ENCODE results near the gene AKAP10.

Gene AKAP10

GRCh38 chr17:19992803-19993713, 15.4 kb upstream of the AKAP10 start:
- Histone ChIP-seq H4K20me1 (ENCODE audit: insufficient read depth, low read length) (no peaks in the 10 kb centered on the region), H3K9me3 (ENCODE audit: insufficient read depth, low read length) (no peaks in the 10 kb centered on the region), H3K27me3 (ENCODE audit: low read depth, low read length) (no peaks in the 10 kb centered on the region), H3K79me2 (ENCODE audit: low read length) (no peaks in the 10 kb centered on the region), H3K9ac (ENCODE audit: low read length) (no peak overlapping the region), H3K4me3 (ENCODE audit: low read length) (peak overlapping the region; percentile 56), H3K27ac (ENCODE audit: low read length) (no peak overlapping the region), H3K4me2 (ENCODE audit: low read length) (peak overlapping the region; percentile 65), H3K36me3 (replicated peaks; ENCODE audit: low read depth, low read length) (no peaks in the 10 kb centered on the region), H3K4me1 (ENCODE audit: low read length) (no peaks in the 10 kb centered on the region), H2AFZ (ENCODE audit: low read depth, low read length) (no peak overlapping the region)
- TF ChIP-seq EZH2phosphoT487 (IDR thresholded peaks at IDR 0.05; ENCODE audit: low read depth) = no peak
- peak; percentile 46 for TF ChIP-seq CTCF (IDR thresholded peaks at IDR 0.05; ENCODE audit: low read depth, low read length)

GRCh38 chr17:19991252-19991885, 13.7 kb upstream of the AKAP10 start:
- TF ChIP-seq EZH2phosphoT487 (IDR thresholded peaks at IDR 0.05; ENCODE audit: low read depth) = no peak
- TF ChIP-seq CTCF (IDR thresholded peaks at IDR 0.05; ENCODE audit: low read depth, low read length) = no peak
- H3K9me3 ChIP-seq (ENCODE audit: insufficient read depth, low read length) = no peaks in the 10 kb centered on the region
- H3K4me1 ChIP-seq (ENCODE audit: low read length) = no peaks in the 10 kb centered on the region
- H3K79me2 ChIP-seq (ENCODE audit: low read length) = no peaks in the 10 kb centered on the region
- H3K36me3 ChIP-seq (replicated peaks; ENCODE audit: low read depth, low read length) = no peaks in the 10 kb centered on the region
- no peak overlapping the region for H3K4me3 ChIP-seq (ENCODE audit: low read length)
- H3K4me2 ChIP-seq (ENCODE audit: low read length) = no peak overlapping the region
- H3K9ac ChIP-seq (ENCODE audit: low read length) = no peak overlapping the region
- H3K27ac ChIP-seq (ENCODE audit: low read length) = no peak overlapping the region
- H4K20me1 ChIP-seq (ENCODE audit: insufficient read depth, low read length) = no peaks in the 10 kb centered on the region
- H3K27me3 ChIP-seq (ENCODE audit: low read depth, low read length) = no peaks in the 10 kb centered on the region
- H2AFZ ChIP-seq (ENCODE audit: low read depth, low read length) = no peak overlapping the region

- no peaks in the 10 kb centered on the region for H3K9me3 ChIP-seq (ENCODE audit: insufficient read depth, low read length)
- no peaks in the 10 kb centered on the region for H4K20me1 ChIP-seq (ENCODE audit: insufficient read depth, low read length)
- H3K4me3 ChIP-seq (ENCODE audit: low read length) = no peak overlapping the region
- no peaks in the 10 kb centered on the region for H3K4me1 ChIP-seq (ENCODE audit: low read length)
- H3K36me3 ChIP-seq (replicated peaks; ENCODE audit: low read depth, low read length) = no peaks in the 10 kb centered on the region
- TF ChIP-seq CTCF (IDR thresholded peaks at IDR 0.05; ENCODE audit: low read depth, low read length) = no peak
- TF ChIP-seq EZH2phosphoT487 (IDR thresholded peaks at IDR 0.05; ENCODE audit: low read depth) = no peak
- no peak overlapping the region for H3K9ac ChIP-seq (ENCODE audit: low read length)
- no peak overlapping the region for H3K27ac ChIP-seq (ENCODE audit: low read length)
- no peaks in the 10 kb centered on the region for H3K27me3 ChIP-seq (ENCODE audit: low read depth, low read length)
- no peak overlapping the region for H3K4me2 ChIP-seq (ENCODE audit: low read length)
- no peaks in the 10 kb centered on the region for H3K79me2 ChIP-seq (ENCODE audit: low read length)
- H2AFZ ChIP-seq (ENCODE audit: low read depth, low read length) = no peak overlapping the region
These were observed 10.3 kb upstream of the AKAP10 start for GRCh38 chr17:19987897-19988296.
